IPS-15b (cell line): ENCODE results near the gene STOX1.
"Not testable (repeated sequence)": the region's sequence is repeated elsewhere in the genome, so short reads cannot be mapped to it uniquely, and the experiment has no call there.

Experiments used
- H3K27me3 ChIP-seq: one replicate; pipeline ENCODE4 v1.6.1; 2013; ENCODE audit warnings: low read length; ENCODE audit not compliant: control insufficient read depth, insufficient read depth
- H3K36me3 ChIP-seq: one replicate; pipeline ENCODE4 v1.6.1; 2013; ENCODE audit warnings: low read length; ENCODE audit not compliant: control insufficient read depth, insufficient read depth
- H3K4me1 ChIP-seq: one replicate; pipeline ENCODE4 v1.6.1; 2013; ENCODE audit warnings: mild to moderate bottlenecking, low read length; ENCODE audit not compliant: control insufficient read depth, insufficient read depth
- H3K4me3 ChIP-seq: one replicate; pipeline ENCODE4 v1.5.1; 2013; ENCODE audit warnings: low read depth, low read length
- H3K9ac ChIP-seq: one replicate; pipeline ENCODE4 v1.6.1; 2013; ENCODE audit warnings: low read depth, mild to moderate bottlenecking, low read length
- H3K9me3 ChIP-seq: one replicate; pipeline ENCODE4 v1.6.1; 2013; ENCODE audit warnings: mild to moderate bottlenecking, low read length; ENCODE audit not compliant: control insufficient read depth, insufficient read depth

Gene STOX1

GRCh38 chr10:68900427-68901104, 73.2 kb downstream of the STOX1 start:
- H3K9ac ChIP-seq: peak overlapping the region; percentile 50

DNA sequence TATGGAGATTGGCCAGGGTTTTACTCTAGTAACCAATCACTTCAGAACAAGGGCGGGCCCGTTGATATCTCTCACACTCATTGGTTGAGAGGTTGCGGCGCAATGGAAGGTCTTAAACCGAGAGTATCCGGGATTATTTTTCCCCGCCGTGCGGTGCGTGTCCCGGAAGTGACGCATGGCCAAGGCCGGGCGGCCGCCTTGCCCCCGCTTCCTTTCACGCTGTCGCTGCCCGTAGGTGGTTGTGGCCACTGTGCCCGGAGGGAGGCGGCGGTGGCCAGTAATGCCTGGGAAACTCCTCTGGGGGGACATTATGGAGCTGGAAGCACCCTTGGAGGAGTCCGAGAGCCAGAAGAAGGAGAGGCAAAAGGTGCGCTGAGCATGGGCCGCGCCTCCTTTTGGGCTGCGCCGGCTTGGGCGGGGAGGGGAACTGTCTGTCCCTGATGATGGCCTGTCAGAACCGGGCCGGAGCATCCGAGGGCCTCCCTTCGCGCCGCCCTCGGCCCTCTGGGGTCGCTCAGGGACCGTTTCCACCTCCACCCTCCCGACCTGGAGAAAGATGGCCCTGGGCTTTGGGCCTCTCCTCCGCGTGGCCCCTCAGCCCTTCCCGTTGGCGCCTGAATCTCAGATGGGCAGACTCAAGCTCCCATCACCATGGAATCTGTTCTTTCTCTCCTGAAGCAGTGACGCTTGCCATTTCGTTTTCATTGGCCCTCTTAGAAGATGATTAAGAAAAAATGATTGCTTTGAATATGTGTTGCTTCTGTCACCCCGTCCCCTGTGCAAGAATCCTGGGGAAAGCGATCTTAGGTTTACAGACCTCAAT, 74.0 kb downstream of the STOX1 start, which contains the start of gene DDX50:
DDX50 (plus strand) TSS at position 211 of the 823 bp plus-strand sequence; CDS start at position 281, 70 bp downstream.
- no peaks in the 10 kb centered on the region for H3K9me3 ChIP-seq

More at GRCh38 chr10:68900427-68901104, 73.2 kb downstream of the STOX1 start:
- no peaks in the 10 kb centered on the region for H3K9me3 ChIP-seq
- H3K4me3 ChIP-seq: peak overlapping the region; percentile 98
- no peaks in the 10 kb centered on the region for H3K36me3 ChIP-seq
- H3K4me1 ChIP-seq: peaks cover 8% of the 10 kb centered on the region
- H3K27me3 ChIP-seq: no peaks in the 10 kb centered on the region

GRCh38 chr10:68902382-68902781, 75.1 kb downstream of the STOX1 start:
- H3K9me3 ChIP-seq: no peaks in the 10 kb centered on the region
- H3K27me3 ChIP-seq: no peaks in the 10 kb centered on the region
- H3K9ac ChIP-seq: no peak overlapping the region
- H3K4me1 ChIP-seq: peaks cover 8% of the 10 kb centered on the region
- no peaks in the 10 kb centered on the region for H3K36me3 ChIP-seq
- H3K4me3 ChIP-seq: peak overlapping the region; percentile 98

More for the DNA sequence above, 74.0 kb downstream of the STOX1 start, which contains the start of gene DDX50:
- Histone ChIP-seq H3K36me3 (no peaks in the 10 kb centered on the region), H3K9ac (peak within 1 kb of the TSS; percentile 94), H3K4me3 (peak within 1 kb of the TSS; percentile 98), H3K27me3 (no peaks in the 10 kb centered on the region), H3K4me1 (peaks cover 8% of the 10 kb centered on the region)

GRCh38 chr10:68924593-68924992, 97.3 kb downstream of the STOX1 start:
- H3K36me3 ChIP-seq: no peaks in the 10 kb centered on the region

GRCh38 chr10:68925489-68925888, 98.2 kb downstream of the STOX1 start:
- H3K27me3 ChIP-seq: no peaks in the 10 kb centered on the region
- H3K4me3 ChIP-seq: no peak overlapping the region
- no peaks in the 10 kb centered on the region for H3K9me3 ChIP-seq
- peaks cover 2% of the 10 kb centered on the region for H3K36me3 ChIP-seq
- no peaks in the 10 kb centered on the region for H3K4me1 ChIP-seq
- H3K9ac ChIP-seq: no peak overlapping the region

More at GRCh38 chr10:68924593-68924992, 97.3 kb downstream of the STOX1 start:
- no peaks in the 10 kb centered on the region for H3K9me3 ChIP-seq
- H3K4me3 ChIP-seq: no peak overlapping the region
- H3K27me3 ChIP-seq: no peaks in the 10 kb centered on the region
- H3K9ac ChIP-seq: no peak overlapping the region
- H3K4me1 ChIP-seq: no peaks in the 10 kb centered on the region

DNA sequence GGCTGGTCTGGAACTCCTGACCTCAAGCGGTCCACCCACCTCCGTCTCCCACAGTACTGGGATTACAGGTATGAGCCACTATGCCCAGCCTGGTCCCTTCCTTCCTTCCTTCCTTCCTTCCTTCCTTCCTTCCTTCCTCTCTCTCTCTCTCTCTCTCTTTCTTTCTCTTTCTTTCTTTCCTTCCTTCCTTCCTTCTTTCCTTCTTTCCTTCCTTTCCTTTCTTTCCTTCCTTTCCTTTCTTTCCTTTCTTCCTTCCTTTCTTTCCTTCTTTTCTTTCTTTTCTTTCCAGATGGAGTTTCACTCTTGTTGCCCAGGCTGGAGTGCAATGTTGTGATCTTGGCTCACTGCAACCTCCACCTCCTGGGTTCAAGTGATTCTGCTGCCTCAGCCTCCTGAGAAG, 101.8 kb downstream of the STOX1 start:
- not testable (repeated sequence) for H3K36me3 ChIP-seq, H3K9ac ChIP-seq, H3K4me1 ChIP-seq, H3K9me3 ChIP-seq, H3K27me3 ChIP-seq, H3K4me3 ChIP-seq

GRCh38 chr10:68929888-68930287, 102.6 kb downstream of the STOX1 start:
- not testable (repeated sequence) for H3K4me3 ChIP-seq, H3K36me3 ChIP-seq, H3K27me3 ChIP-seq, H3K9ac ChIP-seq, H3K9me3 ChIP-seq, H3K4me1 ChIP-seq

- not testable (repeated sequence) for H3K27me3 ChIP-seq, H3K4me3 ChIP-seq, H3K4me1 ChIP-seq, H3K9ac ChIP-seq, H3K36me3 ChIP-seq, H3K9me3 ChIP-seq
Measured at GRCh38 chr10:68932860-68933259, 105.5 kb downstream of the STOX1 start.

GRCh38 chr10:68934994-68935393, 107.7 kb downstream of the STOX1 start:
- Histone ChIP-seq H3K4me1 (no peaks in the 10 kb centered on the region), H3K36me3 (peaks cover 4% of the 10 kb centered on the region), H3K9me3 (no peaks in the 10 kb centered on the region), H3K9ac (no peak overlapping the region), H3K4me3 (no peak overlapping the region), H3K27me3 (no peaks in the 10 kb centered on the region)

DNA sequence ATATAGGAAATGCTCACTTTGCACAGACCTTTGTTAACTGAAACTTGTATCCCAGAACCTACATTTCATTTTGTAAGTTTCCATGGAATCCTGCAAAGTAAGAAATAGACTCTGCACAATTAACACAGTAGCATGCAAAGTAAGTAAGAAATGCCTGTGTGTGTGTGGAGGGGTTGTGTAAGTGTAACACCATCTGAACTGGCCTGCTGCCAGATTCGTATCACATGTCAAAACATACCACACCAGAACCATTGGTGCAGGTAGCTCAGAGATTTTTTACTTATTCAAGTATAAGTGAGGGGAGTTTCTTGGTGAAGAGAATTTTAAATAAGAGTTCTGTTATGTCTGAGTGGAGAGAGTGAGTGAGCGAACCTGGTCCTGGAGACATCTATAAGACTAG, 110.8 kb downstream of the STOX1 start:
- no peak overlapping the region for H3K4me3 ChIP-seq
- no peaks in the 10 kb centered on the region for H3K36me3 ChIP-seq
- H3K9me3 ChIP-seq: no peaks in the 10 kb centered on the region
- H3K4me1 ChIP-seq: no peaks in the 10 kb centered on the region
- no peak overlapping the region for H3K9ac ChIP-seq
- no peaks in the 10 kb centered on the region for H3K27me3 ChIP-seq

DNA sequence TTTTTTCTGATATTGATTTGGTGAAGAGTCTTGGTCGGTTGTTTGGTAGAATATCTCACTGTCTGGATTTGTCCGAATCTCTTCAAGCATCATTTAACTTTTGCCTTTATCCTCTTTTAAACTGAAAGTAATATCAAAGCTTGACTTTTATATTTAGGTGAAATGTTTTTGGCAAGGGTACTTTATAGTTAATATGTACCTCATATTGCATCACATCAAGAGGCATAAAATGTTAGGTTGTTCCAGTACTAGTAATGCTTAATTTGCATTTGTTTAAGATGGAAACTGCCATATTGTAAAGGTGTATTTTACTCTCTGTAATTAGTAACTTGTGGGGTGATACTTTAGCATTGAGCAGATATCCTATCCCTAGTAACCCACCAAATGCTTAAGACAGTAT, 111.6 kb downstream of the STOX1 start:
- H3K36me3 ChIP-seq: no peaks in the 10 kb centered on the region
- no peaks in the 10 kb centered on the region for H3K27me3 ChIP-seq
- no peaks in the 10 kb centered on the region for H3K4me1 ChIP-seq
- no peak overlapping the region for H3K4me3 ChIP-seq
- no peak overlapping the region for H3K9ac ChIP-seq
- H3K9me3 ChIP-seq: no peaks in the 10 kb centered on the region

GRCh38 chr10:68940917-68941316, 113.6 kb downstream of the STOX1 start:
- H3K4me1 ChIP-seq, H3K9me3 ChIP-seq, H3K36me3 ChIP-seq, H3K27me3 ChIP-seq, H3K9ac ChIP-seq, H3K4me3 ChIP-seq: not testable (repeated sequence)
